Keratinocyte (primary cell): ENCODE measurements around the gene SERPINI1. TPM values are rescaled to one million over a fixed set of nuclear protein-coding genes. Genes with fewer than 3 reads are reported as not detected.

Experiments
- DNase-seq: peaks from one replicate; pipeline ENCODE4 v3.0.0-alpha.2; 2011; ENCODE audit warnings: low read depth, missing footprints, low spot score
- FAIRE-seq: peaks from 2 replicates; lab custom pipeline; 2011; peaks lifted over from hg19 to GRCh38; lab: Jason Lieb, UNC
- H2AFZ ChIP-seq: 2 replicates; pipeline ENCODE4 v1.6.0; 2012; ENCODE audit warnings: low read length, control low read depth, inconsistent platforms; ENCODE audit not compliant: control insufficient read depth
- H3K27ac ChIP-seq: 2 replicates; pipeline ENCODE4 v1.5.1; 2011; ENCODE audit warnings: low read length; ENCODE audit not compliant: control insufficient read depth, insufficient read depth
- H3K27me3 ChIP-seq: 3 replicates; pipeline ENCODE4 v1.6.0; 2011; ENCODE audit warnings: low read length; ENCODE audit not compliant: control insufficient read depth, insufficient read depth; ENCODE audit errors: extremely low read depth
- H3K36me3 ChIP-seq, 2 experiments: 2 replicates in 1 of 2; 3 replicates in 1 of 2; pipeline ENCODE4 v1.5.1; 2011; ENCODE audit warnings: low read length in 2 of 2, mild to moderate bottlenecking in 1 of 2; ENCODE audit not compliant: control insufficient read depth in 2 of 2, insufficient read depth in 2 of 2; ENCODE audit errors: extremely low read depth in 1 of 2
- H3K4me1 ChIP-seq: 3 replicates; pipeline ENCODE4 v1.5.1; 2011; ENCODE audit warnings: low read length; ENCODE audit not compliant: control insufficient read depth, insufficient read depth; ENCODE audit errors: extremely low read depth
- H3K4me2 ChIP-seq: 3 replicates; pipeline ENCODE4 v1.6.0; 2011; ENCODE audit warnings: low read depth, low read length; ENCODE audit not compliant: control insufficient read depth, insufficient read depth; ENCODE audit errors: extremely low read depth
- H3K4me3 ChIP-seq, 3 experiments: fragments of 200-600 bp in 1 of 3; sonication (generic) in 1 of 3; 2 replicates in 2 of 3; 3 replicates in 1 of 3; pipeline ENCODE4 v1.5.1; 2011 to 2016; ENCODE audit warnings: low read length in 3 of 3, mild to moderate bottlenecking in 3 of 3, control low read depth in 2 of 3, inconsistent platforms in 1 of 3, low read depth in 1 of 3, mixed read lengths in 1 of 3, mixed run types in 1 of 3, moderate library complexity in 1 of 3; ENCODE audit not compliant: control insufficient read depth in 2 of 3, insufficient read depth in 2 of 3; ENCODE audit errors: extremely low read depth in 1 of 3
- H3K79me2 ChIP-seq: 2 replicates; pipeline ENCODE4 v1.6.0; 2012; ENCODE audit warnings: low read length; ENCODE audit not compliant: control insufficient read depth, insufficient read depth
- H3K9ac ChIP-seq: 3 replicates; pipeline ENCODE4 v1.6.0; 2011; ENCODE audit warnings: low read length; ENCODE audit not compliant: control insufficient read depth, insufficient read depth; ENCODE audit errors: extremely low read depth
- H3K9me1 ChIP-seq: 3 replicates; pipeline ENCODE4 v1.6.0; 2011; ENCODE audit warnings: low read length; ENCODE audit not compliant: control insufficient read depth, insufficient read depth; ENCODE audit errors: extremely low read depth
- H3K9me3 ChIP-seq: 2 replicates; pipeline ENCODE4 v1.5.1; 2012; ENCODE audit warnings: low read depth, low read length; ENCODE audit not compliant: control insufficient read depth
- H4K20me1 ChIP-seq: 3 replicates; pipeline ENCODE4 v1.6.0; 2011; ENCODE audit warnings: low read length; ENCODE audit not compliant: control insufficient read depth, insufficient read depth; ENCODE audit errors: extremely low read depth
- EZH2 ChIP-seq: IDR thresholded peaks from one replicate; pipeline ENCODE4 v1.6.1; 2012; ENCODE audit warnings: inconsistent platforms, mild to moderate bottlenecking, low read length, moderate library complexity
- dilution Hi-C: fragments of 300-500 bp; cut with MboI; formaldehyde crosslinking; loops from one replicate; pipeline ENCODE4 v1.7.0; 2020; ENCODE audit warnings: low sequenced_read_pairs; ENCODE audit not compliant: extremely low pct_ligation_motif_present
- polyA plus RNA-seq, 5 experiments: library from polyadenylated mRNA; depleted of rRNA in 3 of 5; stranded (reverse) in 3 of 5; stranded (forward) in 1 of 5; unstranded in 1 of 5; fragments of >200 nt; gene quantifications; 1 replicate in 1 of 5; 2 replicates in 3 of 5; 3 replicates in 1 of 5; pipeline versions ENCODE4 v1.2.1 to v1.2.3, GENCODE V29; 2011 to 2012; ENCODE audit warnings: missing spikeins in 2 of 5, low read depth in 1 of 5, low replicate concordance in 1 of 5
- TF ChIP-seq, protein P1 (sequence below), 3 experiments: IDR thresholded peaks in 1 of 3; conservative IDR thresholded peaks in 1 of 3; optimal IDR thresholded peaks in 1 of 3; 2 replicates in 2 of 3; 3 replicates in 1 of 3; pipeline versions ENCODE3 to v1.5.1; 2011; ENCODE audit warnings: low read length in 3 of 3, mild to moderate bottlenecking in 3 of 3, moderate library complexity in 2 of 3, control low read depth in 1 of 3, inconsistent platforms in 1 of 3; ENCODE audit not compliant: insufficient read depth in 2 of 3; ENCODE audit errors: extremely low read depth in 1 of 3

SERPINI1 gene
- polyA plus RNA-seq, 1 donor (not counting 4 experiments of a cell fraction or from before 2014, with no cell fraction given), result 5.5 TPM

- no peaks in the 10 kb centered on the region for H4K20me1 ChIP-seq
- FAIRE-seq, result no peak
Measured at GRCh38 chr3:167820102-167820865, 84.8 kb downstream of the SERPINI1 start.

DNA sequence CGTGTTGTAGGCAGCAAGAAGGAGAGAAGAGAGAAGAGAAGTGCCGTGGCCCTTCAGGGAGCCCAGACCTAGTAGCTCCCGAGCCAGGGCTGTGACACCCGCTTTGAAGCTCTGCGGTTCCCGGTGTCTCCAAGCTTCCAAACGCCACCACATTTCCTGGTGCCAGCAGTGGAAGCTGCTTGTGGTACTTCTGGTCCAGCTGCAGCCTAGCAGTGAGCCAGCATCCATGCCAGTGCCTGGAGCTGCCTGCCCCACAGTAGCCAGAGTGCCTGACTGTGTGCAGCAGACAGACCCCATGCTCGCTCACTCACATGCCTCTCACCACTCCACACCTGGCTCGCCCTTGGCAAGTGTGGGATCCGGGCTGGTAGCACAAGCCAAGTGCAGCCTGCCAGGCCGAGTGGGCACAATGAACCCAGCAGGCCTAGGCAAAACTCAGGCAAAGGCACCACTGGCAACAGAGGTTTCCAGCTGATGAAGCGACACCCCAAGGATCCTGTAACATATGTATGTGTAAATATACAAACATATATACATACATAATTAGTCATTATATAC, 85.8 kb downstream of the SERPINI1 start:
- FAIRE-seq, result no peak
- no peak overlapping the region for H3K4me3 ChIP-seq

More at GRCh38 chr3:167820102-167820865, 84.8 kb downstream of the SERPINI1 start:
- H3K4me1 ChIP-seq, result no peaks in the 10 kb centered on the region
- no peaks in the 10 kb centered on the region for H3K9me3 ChIP-seq
- no peak for DNase-seq
- H3K27ac ChIP-seq, result no peak overlapping the region
- no peak overlapping the region for H2AFZ ChIP-seq
- H3K36me3 ChIP-seq, result no peaks in the 10 kb centered on the region
- no peaks in the 10 kb centered on the region for H3K79me2 ChIP-seq
- H3K4me2 ChIP-seq, result no peak overlapping the region
- H3K9ac ChIP-seq, result no peak overlapping the region
- no peak overlapping the region for H3K4me3 ChIP-seq
- TF ChIP-seq, protein P1, sequence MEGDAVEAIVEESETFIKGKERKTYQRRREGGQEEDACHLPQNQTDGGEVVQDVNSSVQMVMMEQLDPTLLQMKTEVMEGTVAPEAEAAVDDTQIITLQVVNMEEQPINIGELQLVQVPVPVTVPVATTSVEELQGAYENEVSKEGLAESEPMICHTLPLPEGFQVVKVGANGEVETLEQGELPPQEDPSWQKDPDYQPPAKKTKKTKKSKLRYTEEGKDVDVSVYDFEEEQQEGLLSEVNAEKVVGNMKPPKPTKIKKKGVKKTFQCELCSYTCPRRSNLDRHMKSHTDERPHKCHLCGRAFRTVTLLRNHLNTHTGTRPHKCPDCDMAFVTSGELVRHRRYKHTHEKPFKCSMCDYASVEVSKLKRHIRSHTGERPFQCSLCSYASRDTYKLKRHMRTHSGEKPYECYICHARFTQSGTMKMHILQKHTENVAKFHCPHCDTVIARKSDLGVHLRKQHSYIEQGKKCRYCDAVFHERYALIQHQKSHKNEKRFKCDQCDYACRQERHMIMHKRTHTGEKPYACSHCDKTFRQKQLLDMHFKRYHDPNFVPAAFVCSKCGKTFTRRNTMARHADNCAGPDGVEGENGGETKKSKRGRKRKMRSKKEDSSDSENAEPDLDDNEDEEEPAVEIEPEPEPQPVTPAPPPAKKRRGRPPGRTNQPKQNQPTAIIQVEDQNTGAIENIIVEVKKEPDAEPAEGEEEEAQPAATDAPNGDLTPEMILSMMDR (optimal IDR thresholded peaks at IDR 0.05 in 1 of 3, IDR thresholded peaks at IDR 0.05 in 1 of 3, conservative IDR thresholded peaks at IDR 0.05 in 1 of 3; ENCODE audit: extremely low read depth in 1 of 3, insufficient read depth in 2 of 3, low read length in 3 of 3), result no peak
- no peak for TF ChIP-seq EZH2
- no peaks in the 10 kb centered on the region for H3K9me1 ChIP-seq
- dilution Hi-C loops, result no loop called here
- H3K27me3 ChIP-seq, result no peaks in the 10 kb centered on the region

More for the DNA sequence above, 85.8 kb downstream of the SERPINI1 start:
- Histone ChIP-seq H3K4me2 (no peak overlapping the region), H2AFZ (no peak overlapping the region), H3K27me3 (no peaks in the 10 kb centered on the region), H3K36me3 (no peaks in the 10 kb centered on the region), H3K27ac (no peak overlapping the region), H3K9ac (no peak overlapping the region), H4K20me1 (no peaks in the 10 kb centered on the region), H3K4me1 (no peaks in the 10 kb centered on the region), H3K9me3 (no peaks in the 10 kb centered on the region), H3K9me1 (no peaks in the 10 kb centered on the region), H3K79me2 (no peaks in the 10 kb centered on the region)
- no peak for DNase-seq
- dilution Hi-C loops, result no loop called here
- no peak for TF ChIP-seq EZH2
- TF ChIP-seq, protein P1 (optimal IDR thresholded peaks at IDR 0.05 in 1 of 3, IDR thresholded peaks at IDR 0.05 in 1 of 3, conservative IDR thresholded peaks at IDR 0.05 in 1 of 3; ENCODE audit: extremely low read depth in 1 of 3, insufficient read depth in 2 of 3, low read length in 3 of 3), result no peak
